ENCODE results near the gene YPEL2. TPM values are rescaled to one million over a fixed set of nuclear protein-coding genes. Genes with fewer than 3 reads are reported as not detected.

The YPEL2 gene
- total RNA-seq, 1 donor from 2014 or later, result 52.1 TPM

DNA sequence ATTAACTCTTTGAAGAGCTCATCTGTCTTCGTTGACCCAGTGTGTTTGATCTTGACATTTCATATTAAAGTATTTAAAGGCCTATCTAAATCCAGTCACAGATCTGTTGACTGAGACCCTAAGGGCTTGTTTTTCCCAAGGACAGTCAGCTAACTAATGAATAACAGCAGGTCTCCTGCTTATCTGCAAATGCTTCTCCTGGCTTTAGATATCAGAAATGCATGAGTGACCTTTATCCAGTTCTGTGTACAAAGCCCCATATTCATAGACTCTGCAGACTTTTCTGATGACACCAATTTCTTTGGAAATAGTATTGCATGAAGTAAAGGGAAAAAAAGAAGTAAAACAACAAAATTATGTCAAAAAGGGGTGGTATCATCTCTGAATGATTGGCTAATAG, 70.3 kb downstream of the YPEL2 start:
- TF ChIP-seq, protein P1, sequence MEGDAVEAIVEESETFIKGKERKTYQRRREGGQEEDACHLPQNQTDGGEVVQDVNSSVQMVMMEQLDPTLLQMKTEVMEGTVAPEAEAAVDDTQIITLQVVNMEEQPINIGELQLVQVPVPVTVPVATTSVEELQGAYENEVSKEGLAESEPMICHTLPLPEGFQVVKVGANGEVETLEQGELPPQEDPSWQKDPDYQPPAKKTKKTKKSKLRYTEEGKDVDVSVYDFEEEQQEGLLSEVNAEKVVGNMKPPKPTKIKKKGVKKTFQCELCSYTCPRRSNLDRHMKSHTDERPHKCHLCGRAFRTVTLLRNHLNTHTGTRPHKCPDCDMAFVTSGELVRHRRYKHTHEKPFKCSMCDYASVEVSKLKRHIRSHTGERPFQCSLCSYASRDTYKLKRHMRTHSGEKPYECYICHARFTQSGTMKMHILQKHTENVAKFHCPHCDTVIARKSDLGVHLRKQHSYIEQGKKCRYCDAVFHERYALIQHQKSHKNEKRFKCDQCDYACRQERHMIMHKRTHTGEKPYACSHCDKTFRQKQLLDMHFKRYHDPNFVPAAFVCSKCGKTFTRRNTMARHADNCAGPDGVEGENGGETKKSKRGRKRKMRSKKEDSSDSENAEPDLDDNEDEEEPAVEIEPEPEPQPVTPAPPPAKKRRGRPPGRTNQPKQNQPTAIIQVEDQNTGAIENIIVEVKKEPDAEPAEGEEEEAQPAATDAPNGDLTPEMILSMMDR (IDR thresholded peaks at IDR 0.05), result no peak
- peaks cover 20% of the 10 kb centered on the region for H3K4me1 Mint-ChIP-seq (ENCODE audit: low read depth)
- peak overlapping the region; percentile 20 for H3K27ac Mint-ChIP-seq (ENCODE audit: unreplicated experiment)
- H3K27me3 Mint-ChIP-seq (ENCODE audit: low read depth), result no peaks in the 10 kb centered on the region
- DNase-seq (ENCODE audit: low spot score), result no peak
- no peak overlapping the region for H3K4me3 Mint-ChIP-seq (ENCODE audit: unreplicated experiment)
- H3K36me3 Mint-ChIP-seq (ENCODE audit: low read depth), result peaks cover 40% of the 10 kb centered on the region
- no peaks in the 10 kb centered on the region for H3K9me3 Mint-ChIP-seq (ENCODE audit: low read depth)

DNA sequence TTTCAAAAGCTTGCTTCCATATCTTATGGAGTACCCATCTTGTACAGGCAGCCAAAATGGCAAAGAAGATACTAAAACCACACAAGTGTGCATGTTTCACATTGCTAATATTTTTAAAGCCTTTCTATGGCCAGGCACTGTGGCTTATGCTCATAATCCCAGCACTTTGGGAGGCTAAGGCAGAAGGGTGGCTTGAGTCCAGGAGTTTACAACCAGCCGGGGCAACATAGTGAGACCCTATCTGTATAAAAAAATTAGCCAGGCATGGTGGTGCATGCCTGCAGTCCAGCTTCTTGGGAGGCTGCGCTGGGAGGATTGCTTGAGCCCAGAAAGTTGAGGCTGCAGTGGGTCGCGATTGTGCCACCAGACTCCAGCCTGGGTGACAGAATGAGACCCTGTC, 71.3 kb downstream of the YPEL2 start:
- Mint-ChIP-seq H3K27ac (ENCODE audit: unreplicated experiment) (no peak overlapping the region), H3K27me3 (ENCODE audit: low read depth) (no peaks in the 10 kb centered on the region), H3K9me3 (ENCODE audit: low read depth) (no peaks in the 10 kb centered on the region), H3K4me3 (ENCODE audit: unreplicated experiment) (no peak overlapping the region), H3K4me1 (ENCODE audit: low read depth) (peaks cover 28% of the 10 kb centered on the region), H3K36me3 (ENCODE audit: low read depth) (peaks cover 32% of the 10 kb centered on the region)
- TF ChIP-seq, protein P1 (IDR thresholded peaks at IDR 0.05), result no peak
- no peak for DNase-seq (ENCODE audit: low spot score)

DNA sequence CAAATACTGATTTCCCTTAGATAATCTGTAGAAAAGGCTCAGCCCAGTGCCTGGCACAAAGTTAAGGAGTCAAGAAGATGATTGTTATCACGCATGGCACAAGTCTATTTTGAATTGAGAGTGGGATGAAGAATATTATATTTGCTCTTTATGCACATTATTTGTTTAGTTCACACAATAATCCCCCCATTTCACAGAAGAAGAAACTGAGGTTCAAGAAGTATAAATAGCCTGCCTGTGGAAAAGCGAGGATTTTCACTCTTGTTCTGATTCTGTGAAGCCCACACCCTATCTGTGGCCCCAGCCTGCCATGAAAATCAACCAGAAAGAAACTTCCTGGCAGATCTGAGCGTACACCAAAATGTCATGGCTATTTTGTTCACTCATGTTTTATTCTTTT, 73.0 kb downstream of the YPEL2 start:
- Mint-ChIP-seq H3K4me3 (ENCODE audit: unreplicated experiment) (no peak overlapping the region), H3K9me3 (ENCODE audit: low read depth) (no peaks in the 10 kb centered on the region), H3K36me3 (ENCODE audit: low read depth) (peaks cover 22% of the 10 kb centered on the region), H3K4me1 (ENCODE audit: low read depth) (peaks cover 33% of the 10 kb centered on the region), H3K27me3 (ENCODE audit: low read depth) (no peaks in the 10 kb centered on the region), H3K27ac (ENCODE audit: unreplicated experiment) (no peak overlapping the region)
- TF ChIP-seq, protein P1 (IDR thresholded peaks at IDR 0.05), result no peak
- no peak for DNase-seq (ENCODE audit: low spot score)

DNA sequence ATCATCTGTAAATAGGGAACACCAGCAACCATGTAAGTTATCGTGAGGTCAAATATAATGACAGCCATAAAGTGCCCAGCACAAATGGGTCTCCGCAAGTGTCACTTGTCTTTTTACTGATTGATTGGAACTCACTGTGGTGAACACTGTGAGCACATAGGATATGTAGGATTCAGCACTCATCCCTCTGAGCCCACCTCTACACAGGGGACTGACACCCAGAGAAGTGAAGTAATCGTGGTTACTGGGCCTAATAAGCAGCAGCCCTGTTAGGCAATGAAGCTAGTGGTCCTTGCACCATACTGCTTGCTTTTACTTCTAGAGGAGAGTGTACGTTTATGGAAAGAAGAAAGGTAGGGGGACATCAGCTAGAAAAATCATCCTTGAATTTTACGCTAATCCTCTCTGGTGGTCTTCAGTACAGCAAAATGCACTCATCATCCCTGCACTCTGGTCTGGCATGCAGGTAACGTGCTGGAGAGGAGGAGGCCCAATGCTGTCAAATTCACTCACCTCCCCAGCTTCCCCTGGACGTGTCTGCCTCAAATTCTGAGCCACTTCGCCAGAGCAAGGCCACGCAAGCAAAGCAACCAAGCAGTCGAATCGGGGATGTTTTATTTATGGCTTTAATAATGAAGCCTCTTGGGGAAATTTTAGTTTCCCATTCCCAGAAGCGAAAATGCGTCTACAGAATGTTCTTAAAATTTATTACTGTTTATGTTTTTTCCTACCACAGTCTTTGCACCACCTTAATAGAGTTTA, 74.7 kb downstream of the YPEL2 start:
- H3K4me3 Mint-ChIP-seq (ENCODE audit: unreplicated experiment), result no peak overlapping the region
- TF ChIP-seq, protein P1 (IDR thresholded peaks at IDR 0.05), result no peak
- no peak for DNase-seq (ENCODE audit: low spot score)
- peaks cover 23% of the 10 kb centered on the region for H3K4me1 Mint-ChIP-seq (ENCODE audit: low read depth)
- no peaks in the 10 kb centered on the region for H3K27me3 Mint-ChIP-seq (ENCODE audit: low read depth)
- H3K36me3 Mint-ChIP-seq (ENCODE audit: low read depth), result peaks cover 20% of the 10 kb centered on the region
- H3K9me3 Mint-ChIP-seq (ENCODE audit: low read depth), result peaks cover 4% of the 10 kb centered on the region
- H3K27ac Mint-ChIP-seq (ENCODE audit: unreplicated experiment), result peak overlapping the region; percentile 76

DNA sequence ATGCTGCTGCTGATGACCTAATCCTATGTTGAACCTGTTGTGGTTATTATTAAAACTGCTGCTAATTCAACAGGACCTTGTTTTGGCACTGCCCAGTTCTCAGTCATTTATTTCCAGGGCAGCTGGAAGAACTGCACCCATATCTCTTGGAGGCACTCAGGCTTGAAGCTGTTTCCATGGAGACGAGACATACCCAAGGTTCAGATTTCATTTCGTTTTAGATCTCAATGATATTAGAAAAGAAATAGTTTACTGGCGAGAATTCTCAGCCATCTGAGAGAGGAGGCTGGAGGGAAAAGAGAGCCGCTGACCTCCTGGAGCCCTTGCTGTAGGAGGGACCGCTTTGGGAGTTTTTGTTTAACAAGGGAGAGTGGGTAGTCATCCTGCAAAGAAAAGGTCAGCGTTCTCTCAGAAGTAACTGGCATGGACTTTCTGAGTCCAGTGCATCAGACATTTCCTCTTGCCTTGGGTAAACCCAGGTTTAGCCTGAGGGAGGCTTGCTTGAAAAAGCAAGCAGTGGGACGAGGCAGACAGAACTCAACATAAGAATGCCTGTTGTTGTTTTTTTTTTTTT, 75.4 kb downstream of the YPEL2 start:
- Mint-ChIP-seq H3K36me3 (ENCODE audit: low read depth) (peaks cover 20% of the 10 kb centered on the region), H3K27ac (ENCODE audit: unreplicated experiment) (peak overlapping the region; percentile 76), H3K27me3 (ENCODE audit: low read depth) (no peaks in the 10 kb centered on the region), H3K4me1 (ENCODE audit: low read depth) (peaks cover 23% of the 10 kb centered on the region), H3K9me3 (ENCODE audit: low read depth) (peaks cover 4% of the 10 kb centered on the region), H3K4me3 (ENCODE audit: unreplicated experiment) (peak overlapping the region; percentile 7)
- DNase-seq (ENCODE audit: low spot score), result no peak
- TF ChIP-seq, protein P1 (IDR thresholded peaks at IDR 0.05), result no peak
